ENCODE results near the gene PRR20D.
"Not testable (repeated sequence)": the region's sequence is repeated elsewhere in the genome, so short reads cannot be mapped to it uniquely, and the experiment has no call there.

PRR20D gene

GRCh38 chr13:57160332-57160731 is at the start of gene PRR20D:
TSS of gene PRR20D (plus strand) at chr13:57160632. CDS start at chr13:57161019, 387 bp downstream.
- DNase-seq: not testable (repeated sequence)

GRCh38 chr13:57114945-57115344 is 45.5 kb upstream of the PRR20D start:
- DNase-seq: no peak

- no peak for DNase-seq
These were observed 36.8 kb upstream of the PRR20D start for GRCh38 chr13:57123681-57124080.

- DNase-seq: peak; percentile 18
These were observed 31.5 kb upstream of the PRR20D start for GRCh38 chr13:57128909-57129308.

- no peak for DNase-seq
These were observed 24.3 kb upstream of the PRR20D start for GRCh38 chr13:57136093-57136492.

GRCh38 chr13:57137585-57137984 is 22.8 kb upstream of the PRR20D start:
- DNase-seq: no peak

GRCh38 chr13:57138988-57139387 is 21.4 kb upstream of the PRR20D start:
- no peak for DNase-seq

DNA sequence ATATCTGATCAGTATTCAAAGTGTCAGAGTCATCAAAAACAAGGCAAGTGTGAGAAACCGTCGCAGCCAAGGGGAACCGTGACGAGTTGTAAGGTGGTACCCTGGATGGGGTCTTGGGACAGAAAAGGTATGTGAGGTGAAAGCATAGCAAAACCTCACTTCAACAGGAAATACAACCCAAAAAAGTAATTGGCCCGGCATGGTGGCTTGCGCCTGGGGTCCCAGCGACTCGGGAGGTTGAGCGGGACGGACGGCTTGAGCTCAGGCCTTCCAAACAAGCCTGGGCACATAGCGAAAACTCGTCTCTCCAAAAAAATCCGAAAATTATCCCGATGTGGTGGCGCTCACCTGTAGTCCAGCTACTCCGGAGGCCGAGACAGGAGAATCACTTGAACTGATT is 20.7 kb upstream of the PRR20D start:
- DNase-seq: not testable (repeated sequence)

DNA sequence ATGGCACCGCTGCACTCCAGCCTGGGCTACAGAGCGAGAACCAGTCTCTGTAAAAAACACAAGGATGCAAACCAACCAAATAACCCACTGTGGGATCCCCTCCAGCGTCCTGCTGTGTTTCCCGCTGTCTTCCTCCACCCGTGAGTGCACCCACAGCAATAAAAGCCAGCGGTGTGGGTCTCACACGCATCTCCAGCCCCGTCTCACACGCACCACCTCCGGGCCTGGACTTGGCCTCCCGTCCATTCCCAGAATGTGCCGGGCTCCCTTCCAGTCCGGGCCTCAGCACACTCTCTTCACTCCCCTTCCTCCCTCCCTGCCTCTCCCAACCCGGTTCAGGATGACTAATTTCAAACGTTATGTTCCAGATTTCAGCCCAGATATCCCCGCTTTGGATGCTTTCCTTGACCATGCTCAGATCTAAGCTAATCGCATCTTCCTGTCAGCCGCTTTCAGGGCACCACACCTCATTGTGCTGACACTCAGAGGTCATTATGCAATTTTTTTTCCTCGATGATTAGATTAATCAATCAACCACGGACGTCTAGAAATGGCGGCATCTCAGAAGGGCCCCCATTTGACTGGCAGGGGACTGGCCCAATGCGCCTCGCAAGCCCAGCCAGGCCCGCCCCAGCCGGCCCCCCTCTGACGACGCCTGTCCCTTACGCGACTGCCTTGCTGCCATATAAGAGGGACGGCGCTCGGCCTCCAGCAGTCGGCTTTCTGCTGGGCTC is 20.0 kb upstream of the PRR20D start, which contains the start of gene PRR20A:
Gene PRR20A (plus strand): TSS at position 684 of the 734 bp plus-strand sequence. CDS start 387 bp downstream, outside the sequence.
- not testable (repeated sequence) for DNase-seq

DNA sequence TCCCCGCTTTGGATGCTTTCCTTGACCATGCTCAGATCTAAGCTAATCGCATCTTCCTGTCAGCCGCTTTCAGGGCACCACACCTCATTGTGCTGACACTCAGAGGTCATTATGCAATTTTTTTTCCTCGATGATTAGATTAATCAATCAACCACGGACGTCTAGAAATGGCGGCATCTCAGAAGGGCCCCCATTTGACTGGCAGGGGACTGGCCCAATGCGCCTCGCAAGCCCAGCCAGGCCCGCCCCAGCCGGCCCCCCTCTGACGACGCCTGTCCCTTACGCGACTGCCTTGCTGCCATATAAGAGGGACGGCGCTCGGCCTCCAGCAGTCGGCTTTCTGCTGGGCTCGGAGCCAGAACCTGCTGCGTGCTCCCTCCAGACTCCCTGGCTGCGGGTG is 13.2 kb upstream of the PRR20D start, which contains the start of gene PRR20B:
Gene PRR20B (plus strand): TSS at position 301 of the 400 bp plus-strand sequence. CDS start 387 bp downstream, outside the sequence.
- DNase-seq: not testable (repeated sequence)

- not testable (repeated sequence) for DNase-seq
These were observed 12.3 kb upstream of the PRR20D start for GRCh38 chr13:57148106-57148505.

GRCh38 chr13:57153761-57154160 is 6.7 kb upstream of the PRR20D start, which contains the start of gene PRR20C:
TSS of gene PRR20C (plus strand) at chr13:57154061. CDS start at chr13:57154448, 387 bp downstream.
- not testable (repeated sequence) for DNase-seq

GRCh38 chr13:57166897-57167296 is 6.5 kb downstream of the PRR20D start, which contains the start of gene PRR20E:
TSS of gene PRR20E (plus strand) at chr13:57167197. CDS start at chr13:57167584, 387 bp downstream.
- not testable (repeated sequence) for DNase-seq

GRCh38 chr13:57191667-57192066 is 31.2 kb downstream of the PRR20D start:
- DNase-seq: no peak

DNA sequence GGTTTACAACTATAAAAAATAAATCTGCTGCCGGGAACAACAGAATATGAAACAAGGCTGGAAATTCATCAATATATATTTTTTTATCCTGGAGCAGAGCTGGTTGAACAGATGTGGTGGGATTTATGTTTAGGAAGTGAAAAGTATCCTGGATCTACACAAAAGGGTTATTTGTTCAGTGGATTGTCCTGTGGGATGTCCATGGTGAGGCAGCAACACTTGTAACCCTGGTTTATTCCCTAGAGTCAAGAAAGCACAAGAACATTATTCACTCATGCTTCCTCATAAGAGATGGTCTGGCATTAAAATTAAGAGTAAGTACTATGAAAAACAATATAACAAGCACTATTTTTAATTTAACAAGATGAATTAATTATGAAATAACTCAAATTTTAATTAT is 52.6 kb downstream of the PRR20D start:
- DNase-seq: no peak
